ENCODE measurements around the gene THRB.

Gene THRB

DNA sequence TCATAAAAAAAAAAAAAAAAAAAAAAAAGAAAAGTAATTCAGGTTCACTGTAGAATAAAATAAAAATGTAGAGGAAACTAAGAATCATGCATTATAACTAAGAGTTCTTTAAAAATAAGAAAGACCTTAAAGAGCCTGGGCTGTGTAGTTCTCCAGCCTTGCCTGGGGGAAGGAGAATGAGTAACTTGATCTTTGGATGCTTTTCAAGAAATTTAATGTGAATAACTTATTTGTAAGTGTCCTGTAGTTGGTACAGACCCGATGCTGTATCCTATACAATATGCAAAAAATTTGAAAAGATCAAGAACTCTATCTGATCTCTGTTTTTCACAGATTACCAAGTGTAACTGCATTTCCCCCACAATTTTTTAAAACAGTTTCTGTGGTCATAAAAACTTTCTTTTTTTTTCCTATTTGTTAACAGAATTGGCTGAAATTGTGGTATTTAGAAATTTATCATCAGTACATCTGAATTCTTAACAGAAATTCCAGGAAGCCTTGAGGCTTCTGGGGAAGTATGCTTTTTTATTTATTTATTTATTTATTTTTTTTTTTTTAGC is 195.3 kb downstream of the THRB start:
- DNase-seq = no peak

DNA sequence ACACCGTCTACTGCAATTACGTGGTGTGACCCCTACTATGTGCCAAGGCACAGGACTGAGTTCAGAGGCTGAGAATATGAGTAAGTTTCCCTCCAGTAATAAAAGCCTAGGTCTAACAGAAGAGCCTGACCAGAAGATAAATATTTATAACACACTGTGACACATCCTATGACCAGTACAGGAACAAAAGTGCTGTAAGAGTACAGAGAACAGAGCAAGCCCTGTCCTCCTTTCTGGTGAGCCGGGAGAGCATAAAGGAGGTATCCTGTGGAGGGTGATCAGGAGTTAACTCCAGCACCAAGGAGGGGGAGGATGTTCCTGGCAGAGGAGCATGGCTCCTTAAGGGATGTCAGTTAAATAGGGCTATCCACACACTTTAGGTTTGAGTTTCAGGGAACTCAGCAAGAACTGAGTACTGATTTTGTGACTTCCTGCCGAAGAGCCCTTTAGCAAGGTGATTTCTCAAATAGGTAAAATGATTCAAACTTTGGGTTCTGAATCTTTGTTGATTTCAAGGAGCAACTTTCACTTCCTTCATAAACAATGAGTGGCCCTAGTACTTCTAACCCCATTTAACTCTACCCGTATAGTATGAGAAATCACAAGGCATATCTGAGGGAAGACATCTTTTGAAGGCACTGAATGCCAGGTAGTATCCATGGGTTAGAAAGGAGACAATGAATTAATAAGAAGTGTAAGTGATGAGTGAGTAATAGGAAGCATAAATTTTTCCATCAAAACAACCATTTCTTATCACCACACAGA is 198.0 kb downstream of the THRB start:
- DNase-seq = no peak

DNA sequence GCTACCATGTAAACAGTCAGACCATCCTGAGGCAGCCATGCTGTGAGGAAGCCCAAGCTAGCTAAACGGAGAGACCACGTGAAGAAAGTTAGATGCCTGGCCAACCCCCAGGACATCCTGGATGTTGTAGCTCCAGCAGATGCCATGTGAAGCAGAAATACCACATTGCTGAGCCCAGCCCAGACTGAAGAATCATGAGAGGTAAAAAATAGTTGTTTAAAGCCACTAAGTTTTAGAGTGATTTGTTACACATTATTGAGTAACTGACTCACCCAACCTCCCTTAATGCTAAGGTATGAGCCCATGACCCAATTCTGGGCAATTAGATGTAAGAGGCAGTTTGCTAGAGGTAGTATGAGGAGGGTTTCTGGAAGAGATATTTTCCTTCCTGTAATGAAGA is 200.5 kb downstream of the THRB start:
- no peak for DNase-seq

DNA sequence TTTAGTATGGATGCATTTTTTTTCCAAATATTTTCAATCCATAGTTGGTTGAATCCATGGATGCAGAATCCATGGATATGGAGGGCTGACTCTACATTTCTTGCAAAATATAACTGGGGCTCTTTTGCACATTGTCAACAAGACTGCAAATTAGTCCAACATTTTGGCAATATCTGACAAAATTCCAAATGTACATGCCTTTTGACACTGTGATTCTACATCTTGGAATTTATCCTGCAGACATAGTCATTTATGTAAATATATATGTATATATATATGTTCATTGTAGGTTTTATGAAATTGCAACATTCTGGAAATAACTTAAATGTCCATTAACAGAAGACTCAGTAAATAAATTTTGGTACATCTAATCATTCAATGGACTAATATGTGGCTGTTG is 203.0 kb downstream of the THRB start:
- no peak for DNase-seq

DNA sequence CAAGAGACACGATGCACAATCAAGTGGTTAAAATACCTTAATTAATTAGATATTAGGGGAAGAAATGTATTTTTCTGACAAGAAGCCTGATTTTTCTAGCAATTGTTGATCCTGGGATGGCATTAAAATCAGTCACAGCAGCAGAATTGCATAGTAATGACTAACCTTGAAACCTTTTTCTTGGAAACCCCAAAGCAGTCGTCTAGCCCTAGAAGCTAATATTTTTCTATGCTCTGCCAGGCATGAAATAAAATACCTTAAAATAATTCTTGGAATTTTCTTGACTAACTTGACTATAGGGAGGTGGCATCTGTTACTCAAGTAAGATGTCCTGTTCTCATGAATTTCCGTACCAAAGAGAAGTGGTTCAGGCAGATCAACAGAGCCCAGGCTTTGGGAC is 204.1 kb downstream of the THRB start:
- DNase-seq = no peak

DNA sequence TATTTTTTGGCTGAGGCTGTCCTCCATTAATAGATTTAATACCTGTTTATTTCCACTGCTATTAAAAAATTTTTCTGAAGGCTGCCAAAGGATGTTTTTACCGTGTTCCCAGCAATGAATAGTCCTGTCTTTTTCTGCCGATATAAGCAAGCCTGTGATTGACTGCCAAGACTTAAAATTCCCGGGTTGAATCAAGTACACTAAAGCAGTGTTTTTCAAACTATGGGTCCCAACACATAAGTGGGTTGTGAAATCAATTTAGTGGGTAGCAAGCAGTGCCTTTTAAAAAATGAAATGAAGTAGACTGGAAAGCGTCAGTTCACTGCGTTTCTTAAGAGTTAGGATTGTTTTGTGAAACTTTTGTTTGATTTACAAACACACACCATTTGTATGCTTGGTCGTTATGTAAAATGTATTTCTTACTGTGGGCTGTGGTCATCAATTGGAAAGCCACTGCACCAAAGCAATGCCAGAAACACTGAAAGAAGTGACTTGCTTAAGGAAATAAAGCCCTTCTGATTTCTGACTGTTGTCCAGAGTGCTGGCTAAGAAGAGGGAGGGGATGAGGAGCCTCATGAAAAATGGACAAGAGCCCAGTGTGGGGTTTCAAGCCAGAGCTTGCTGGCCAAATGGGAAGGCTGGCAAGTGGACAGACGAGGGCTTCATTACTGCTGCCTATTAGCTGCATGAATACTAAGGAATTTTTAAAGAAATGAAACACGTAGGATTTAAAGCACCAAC is 206.0 kb downstream of the THRB start:
- no peak for DNase-seq

DNA sequence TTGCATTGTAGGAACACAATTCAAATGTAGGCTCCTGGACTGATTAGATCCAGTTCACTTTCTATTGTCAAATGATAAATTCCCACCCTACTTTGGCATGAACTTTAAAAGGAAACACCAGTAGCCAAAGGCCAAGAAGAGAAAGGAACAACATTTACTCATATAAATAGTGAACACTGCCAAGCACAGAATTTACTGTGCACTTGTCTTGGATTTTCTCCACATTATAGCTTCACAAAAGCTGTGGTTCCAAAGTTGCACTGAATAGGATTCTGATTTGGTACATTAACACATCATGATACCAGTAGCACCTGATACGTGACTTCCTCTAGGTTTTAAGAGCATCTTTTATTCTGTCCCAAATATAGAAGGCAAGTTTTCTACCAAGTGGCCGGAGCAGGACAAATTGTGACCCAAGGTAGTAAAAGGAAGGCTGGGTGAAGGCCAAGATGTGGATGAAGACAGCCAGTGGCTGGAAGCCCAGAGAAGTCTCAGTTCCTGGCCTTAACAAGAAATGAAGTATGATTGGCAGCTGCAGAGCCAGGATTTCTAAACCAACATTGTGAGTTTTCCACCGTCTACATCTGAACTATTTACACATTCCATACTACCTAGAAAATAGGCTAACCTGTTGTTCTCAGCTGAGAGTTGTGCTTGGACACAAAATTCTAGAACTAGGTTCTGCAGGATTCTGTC is 206.7 kb downstream of the THRB start:
- DNase-seq = no peak

DNA sequence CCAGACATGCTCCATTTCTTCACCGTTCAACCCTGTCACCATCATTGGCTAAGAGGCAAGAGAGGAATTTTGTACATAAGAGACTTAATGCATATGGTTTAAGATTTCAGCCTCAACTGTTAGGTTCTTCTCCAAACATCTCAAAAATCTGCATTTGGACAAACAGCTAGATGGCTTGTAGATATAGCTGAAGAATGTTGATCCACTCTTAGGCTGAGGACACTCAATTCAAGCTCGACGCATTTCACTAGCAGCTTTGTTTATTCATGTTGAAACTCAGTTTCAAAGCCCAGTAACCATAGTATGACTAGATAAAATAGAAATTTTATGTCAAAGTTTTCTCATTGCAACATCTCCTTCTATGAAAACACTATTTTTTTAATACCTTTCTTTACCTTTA is 208.2 kb downstream of the THRB start:
- no peak for DNase-seq

DNA sequence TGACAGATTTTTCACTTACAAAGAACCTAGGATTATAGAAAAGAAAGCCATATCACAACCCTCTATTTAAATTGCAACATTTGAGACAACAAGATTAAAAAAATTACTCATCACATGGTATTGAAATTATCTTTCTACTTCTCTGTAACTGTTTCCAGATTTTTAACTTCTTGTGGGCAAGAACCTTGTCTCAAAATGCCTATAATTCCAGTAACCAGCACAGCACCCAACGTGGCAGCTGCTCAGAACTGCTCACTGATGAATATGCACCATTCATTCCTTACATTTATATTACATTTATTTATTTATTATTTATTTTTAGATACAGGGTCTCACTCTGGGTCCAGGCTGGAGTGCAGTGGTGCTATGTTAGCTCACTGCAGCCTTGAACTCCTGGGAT is 216.1 kb downstream of the THRB start:
- DNase-seq = no peak

DNA sequence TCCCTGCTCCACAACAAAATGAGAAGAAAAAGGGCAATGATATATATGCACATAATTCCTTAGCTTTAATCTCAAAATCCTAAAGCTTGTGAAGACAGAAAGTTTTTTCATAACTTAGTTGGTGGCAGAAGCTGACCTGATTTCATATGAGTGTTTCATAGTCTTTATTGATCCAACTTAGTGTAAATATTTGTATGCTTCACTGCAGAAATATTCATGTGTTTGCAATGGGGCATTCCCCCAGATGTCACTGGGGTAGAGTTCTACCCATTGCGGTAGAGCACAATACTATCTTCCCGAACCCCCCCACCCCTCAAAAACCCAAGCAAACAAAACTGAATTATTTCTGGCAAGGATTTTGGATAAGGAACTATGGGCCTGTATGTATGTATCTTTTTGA is 221.2 kb downstream of the THRB start:
- no peak for DNase-seq

DNA sequence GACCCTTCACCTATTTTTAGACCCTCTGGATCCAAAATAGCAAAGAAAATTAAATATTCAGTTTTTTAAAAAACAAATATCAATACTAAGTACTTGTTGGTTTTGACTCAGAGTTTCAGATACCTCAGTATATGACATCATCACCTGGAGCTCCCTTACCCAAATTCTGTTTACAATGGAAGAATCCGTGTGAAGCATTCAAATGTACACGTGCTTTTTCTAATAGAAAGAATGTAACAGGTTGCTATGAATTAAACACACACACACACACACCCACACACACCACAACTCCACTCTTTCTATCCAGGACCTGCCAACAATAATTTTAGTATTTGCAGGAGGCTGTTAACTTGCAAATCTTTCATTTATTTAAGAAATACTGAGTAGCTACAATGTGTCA is 221.8 kb downstream of the THRB start:
- no peak for DNase-seq

DNA sequence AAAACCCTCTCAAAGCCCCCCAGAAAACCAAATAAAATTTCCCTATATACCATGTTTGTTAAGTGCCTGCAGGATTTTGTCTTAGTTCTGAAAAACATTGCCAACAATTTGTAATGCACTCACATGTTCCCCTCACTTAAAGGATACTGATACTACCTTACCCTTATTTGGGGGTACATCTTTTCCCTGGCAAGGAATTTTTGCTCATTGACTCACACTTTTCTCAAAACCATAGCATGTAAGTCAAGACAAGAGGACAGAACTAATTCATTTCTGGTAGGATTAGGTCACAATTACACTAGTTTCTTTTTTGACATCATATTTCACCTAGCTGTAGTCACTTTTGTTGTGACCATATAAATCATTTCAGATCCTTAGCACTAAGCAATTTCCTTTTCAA is 222.2 kb downstream of the THRB start:
- no peak for DNase-seq

DNA sequence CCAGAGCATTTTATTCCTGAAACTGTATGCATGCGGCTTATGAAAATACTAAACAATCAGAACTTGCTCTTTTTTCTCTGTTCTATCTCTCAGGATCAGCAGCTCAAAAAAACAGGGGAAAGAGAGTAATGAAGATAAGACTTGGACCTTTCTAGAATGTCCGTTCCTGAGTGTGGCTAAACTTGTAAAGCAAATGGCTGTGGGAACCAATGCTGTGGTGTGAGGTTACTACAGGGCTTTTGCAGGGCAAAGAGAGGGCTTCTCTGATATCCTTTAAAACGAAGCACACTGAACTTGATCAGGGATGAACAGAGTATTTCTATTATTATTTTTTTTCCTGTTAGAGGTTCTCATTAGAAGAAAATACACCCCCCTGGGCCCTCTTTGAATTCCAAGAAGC is 223.4 kb downstream of the THRB start:
- DNase-seq = no peak

DNA sequence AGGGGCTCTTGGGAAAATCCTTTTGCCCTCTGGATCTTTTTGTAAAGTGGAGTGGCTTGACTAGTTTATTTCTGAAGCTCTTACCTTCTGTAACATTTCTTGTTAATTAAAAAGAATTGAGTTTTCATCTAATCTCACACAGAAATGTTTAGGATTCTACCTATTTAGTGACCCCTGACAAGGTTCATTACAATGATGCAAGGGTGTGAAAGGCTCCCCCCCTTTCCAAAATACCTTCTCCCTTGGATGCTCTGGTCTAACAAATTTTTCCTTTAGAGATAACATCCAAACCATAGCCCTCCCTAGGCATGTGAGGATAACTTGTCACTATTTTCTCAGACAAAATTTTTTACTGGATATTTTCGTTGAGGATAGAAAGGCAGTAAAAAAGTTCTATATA is 223.9 kb downstream of the THRB start:
- no peak for DNase-seq

DNA sequence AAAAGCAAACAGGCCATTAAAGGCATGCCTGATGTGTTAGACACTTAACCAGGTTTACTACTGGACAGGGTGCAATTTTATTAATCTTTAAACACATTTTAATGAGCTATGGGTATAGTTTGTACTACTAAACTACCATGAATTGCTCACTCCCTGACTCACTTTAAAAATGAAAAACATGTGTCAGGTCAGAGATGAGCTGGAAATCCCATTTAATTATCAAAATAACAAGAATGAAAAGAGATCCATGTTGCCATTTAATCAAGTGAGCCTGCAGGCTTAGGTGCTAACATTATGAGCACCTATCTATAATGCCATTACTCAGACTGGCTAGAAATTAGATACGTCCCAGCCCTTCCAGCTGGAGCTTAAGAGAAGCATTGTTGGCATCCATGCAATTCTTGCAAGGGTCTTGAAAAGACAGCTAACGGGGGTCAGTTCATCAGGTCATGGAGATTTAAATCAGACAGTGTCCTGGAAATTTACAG is 224.4 kb downstream of the THRB start:
- no peak for DNase-seq

DNA sequence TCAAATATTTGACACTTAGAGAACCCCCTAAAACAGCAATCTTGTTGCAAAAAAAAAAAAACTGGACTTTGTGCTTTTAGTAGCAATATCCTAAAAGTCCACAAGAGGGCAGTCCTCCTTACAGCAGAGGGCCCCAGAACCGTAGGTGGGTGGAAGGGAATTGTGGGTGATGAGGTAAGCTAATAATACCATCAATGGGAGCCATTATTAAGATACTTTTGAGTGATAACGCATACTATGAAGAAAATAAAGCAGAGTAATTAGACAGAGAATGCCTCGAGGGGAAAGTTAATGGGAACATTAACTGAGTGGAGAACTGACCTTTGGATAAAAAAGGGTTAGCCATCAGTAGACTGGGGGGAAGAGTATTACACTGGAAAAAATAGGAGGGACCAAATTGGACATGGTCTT is 229.9 kb downstream of the THRB start:
- no peak for DNase-seq

DNA sequence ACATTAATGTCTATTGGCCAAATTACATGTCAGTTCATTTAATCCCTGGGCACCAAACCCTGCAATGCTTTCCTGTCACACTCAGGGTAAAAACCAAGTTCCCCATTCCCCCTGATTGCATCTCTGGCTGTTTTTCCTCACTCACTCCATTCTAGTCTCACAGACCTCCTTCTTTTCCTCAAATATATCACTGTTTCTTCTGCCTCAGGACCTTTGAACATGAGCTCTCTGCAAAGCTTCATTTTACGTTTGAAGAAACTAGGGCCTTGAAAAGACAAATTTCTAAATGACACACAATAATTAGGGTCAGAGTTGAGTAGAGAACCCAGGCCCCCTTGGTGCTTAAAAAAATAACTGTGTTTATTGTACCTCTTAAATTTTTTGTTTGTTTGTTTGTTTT is 230.6 kb downstream of the THRB start:
- no peak for DNase-seq

DNA sequence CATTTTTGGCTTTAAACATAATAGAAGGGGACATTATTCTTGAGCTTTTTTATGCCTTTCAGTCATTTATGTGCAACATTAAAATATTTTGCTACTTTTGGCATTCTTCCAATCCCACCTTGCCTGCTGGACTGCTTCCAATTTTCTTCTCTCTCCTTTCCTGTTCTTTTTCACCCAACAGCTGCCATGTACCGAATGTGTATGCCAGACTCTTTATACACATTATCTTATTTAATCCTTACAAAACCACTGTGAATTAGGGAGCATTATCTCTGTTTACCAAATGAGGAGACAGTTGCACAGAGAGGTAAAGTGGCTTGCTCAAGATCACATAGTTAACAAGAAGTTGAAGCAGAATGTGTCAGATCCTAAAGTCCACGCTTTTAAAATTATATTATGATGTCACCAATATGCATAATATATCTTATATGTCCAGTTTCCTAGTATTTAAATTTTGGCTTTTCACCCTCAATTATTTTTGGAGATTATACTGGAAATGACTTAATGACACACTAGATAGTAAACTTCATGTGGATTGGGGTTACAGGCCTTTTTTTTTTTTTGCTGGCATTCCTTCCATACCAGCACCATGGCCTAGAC is 231.5 kb downstream of the THRB start:
- DNase-seq = no peak

DNA sequence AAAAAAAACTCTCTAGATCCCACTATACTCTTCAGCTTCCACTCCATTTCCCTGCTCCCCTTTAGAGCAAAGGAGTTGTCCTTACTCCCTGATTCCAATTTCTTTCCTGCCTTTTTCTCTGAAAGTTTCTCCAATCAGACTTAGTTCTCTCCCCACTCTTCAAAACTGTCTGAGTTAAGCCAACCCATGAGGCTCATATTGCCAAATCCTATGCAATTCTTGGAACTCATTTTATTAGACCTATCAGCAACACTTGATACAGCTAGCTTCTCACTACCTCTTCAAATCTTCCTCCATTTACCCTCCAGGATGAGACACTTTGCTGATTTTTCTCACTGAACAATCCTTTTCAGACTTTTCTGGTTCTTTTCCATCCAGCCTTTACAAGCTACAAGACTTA is 233.1 kb downstream of the THRB start:
- DNase-seq = no peak

DNA sequence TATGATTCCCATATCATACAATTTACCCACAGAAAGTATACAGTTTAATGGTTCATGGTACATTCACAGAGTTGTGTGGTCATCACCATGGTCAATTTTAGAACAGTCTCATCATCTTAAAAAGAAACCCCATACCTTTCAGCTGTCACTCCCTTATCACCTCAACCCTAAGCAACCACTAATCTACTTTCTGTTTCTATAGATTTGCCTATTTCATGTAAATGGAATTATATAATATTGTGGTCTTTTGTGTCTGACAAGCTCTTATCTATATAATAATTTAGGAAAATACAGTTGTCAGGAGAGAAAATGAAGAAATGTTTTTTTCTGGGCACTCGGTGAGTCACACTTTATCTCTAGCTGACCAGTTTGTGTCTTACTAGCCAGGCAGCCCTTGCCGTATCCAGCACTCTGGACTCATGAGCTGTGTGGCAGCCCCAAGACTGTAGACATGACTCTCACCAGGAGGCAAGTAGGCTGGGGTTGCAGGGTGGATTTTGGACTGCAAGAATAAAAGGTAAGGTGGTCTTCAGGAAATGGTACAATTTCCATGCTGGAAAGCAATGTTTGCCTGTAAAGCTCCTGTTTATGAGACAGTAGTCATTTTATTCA is 234.6 kb downstream of the THRB start:
- DNase-seq = no peak

DNA sequence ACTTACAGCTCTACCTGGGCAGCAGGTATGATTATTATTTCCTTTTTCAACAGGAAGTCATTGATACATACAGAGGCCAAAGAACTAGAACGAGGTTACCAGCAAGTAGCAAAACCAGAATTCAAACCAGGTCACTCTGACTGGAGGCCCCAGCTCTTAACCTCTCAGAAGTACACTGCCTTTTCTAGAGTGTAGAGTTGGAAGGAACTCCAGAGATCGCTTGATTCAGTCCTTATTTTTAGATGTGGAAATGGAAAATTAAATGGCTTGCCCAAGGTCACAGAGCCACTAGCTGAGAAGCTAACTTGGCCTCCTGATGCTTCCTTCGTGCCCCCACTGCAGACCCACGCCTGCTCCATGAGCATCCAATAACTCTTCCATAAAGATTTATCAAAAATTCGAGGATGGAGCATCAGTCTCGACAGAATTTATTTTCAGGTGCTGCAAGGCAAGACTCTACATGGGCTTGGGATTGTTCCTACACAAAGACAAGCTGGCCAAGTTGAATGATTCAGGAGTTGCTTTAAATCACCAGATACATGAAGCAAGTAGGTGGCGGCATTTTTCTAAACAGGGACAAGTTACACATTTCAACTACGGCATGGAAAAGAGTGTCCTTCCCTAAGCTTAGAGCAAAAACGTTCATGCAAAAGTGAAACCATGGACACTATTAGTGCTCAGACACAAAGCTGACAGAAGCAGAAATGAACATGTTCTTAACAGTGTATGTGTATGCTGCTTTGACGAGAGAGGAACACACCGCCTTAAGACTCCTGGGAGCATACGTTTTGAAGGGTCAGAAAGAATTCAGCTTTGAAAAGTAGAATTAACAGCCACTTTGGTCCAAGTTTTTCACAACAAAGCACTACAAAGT is 235.7 kb downstream of the THRB start:
- DNase-seq = no peak

DNA sequence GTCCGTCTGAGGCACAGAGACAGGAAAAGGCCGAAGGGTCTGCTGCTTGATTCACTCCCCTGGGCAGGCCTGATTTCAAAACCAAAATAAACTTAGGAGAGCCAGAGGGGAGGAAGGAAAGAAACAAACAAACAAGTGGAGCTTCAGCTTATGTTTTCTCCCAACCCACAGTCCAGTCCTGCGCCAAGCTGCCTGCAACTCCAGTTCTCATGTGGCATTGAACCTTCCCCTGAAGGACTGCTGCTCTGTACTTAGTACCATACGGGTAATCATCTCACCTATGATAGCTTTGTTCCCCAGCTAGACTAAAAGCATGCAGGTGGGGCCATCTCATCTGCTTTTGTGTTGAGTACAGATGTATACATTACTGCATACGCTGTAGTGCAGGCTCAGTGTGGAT is 236.4 kb downstream of the THRB start:
- DNase-seq = no peak

Data from KG1 (cell line).